Uterus (tissue), 2 donors: Measurements from ENCODE around the gene CCDC93.

Source experiments
- POLR2A ChIP-seq, 2 donors: fragments of 450-650 bp; IDR thresholded peaks; one replicate each; pipeline ENCODE4 v1.6.1; 2016; ENCODE audit warnings: antibody characterized with exemption in 2 of 2, mild to moderate bottlenecking in 1 of 2, moderate library complexity in 1 of 2
- TF ChIP-seq, protein P1 (sequence below), 4 experiments: fragments of 200-600 bp in 2 of 4; fragments of 450-650 bp in 2 of 4; sonication (generic) in 2 of 4; IDR thresholded peaks; one replicate each; pipeline ENCODE4 v1.5.1; 2016 to 2019; ENCODE audit warnings: antibody characterized with exemption in 4 of 4, mild to moderate bottlenecking in 2 of 4, moderate library complexity in 1 of 4

- TF ChIP-seq, protein P1, sequence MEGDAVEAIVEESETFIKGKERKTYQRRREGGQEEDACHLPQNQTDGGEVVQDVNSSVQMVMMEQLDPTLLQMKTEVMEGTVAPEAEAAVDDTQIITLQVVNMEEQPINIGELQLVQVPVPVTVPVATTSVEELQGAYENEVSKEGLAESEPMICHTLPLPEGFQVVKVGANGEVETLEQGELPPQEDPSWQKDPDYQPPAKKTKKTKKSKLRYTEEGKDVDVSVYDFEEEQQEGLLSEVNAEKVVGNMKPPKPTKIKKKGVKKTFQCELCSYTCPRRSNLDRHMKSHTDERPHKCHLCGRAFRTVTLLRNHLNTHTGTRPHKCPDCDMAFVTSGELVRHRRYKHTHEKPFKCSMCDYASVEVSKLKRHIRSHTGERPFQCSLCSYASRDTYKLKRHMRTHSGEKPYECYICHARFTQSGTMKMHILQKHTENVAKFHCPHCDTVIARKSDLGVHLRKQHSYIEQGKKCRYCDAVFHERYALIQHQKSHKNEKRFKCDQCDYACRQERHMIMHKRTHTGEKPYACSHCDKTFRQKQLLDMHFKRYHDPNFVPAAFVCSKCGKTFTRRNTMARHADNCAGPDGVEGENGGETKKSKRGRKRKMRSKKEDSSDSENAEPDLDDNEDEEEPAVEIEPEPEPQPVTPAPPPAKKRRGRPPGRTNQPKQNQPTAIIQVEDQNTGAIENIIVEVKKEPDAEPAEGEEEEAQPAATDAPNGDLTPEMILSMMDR (IDR thresholded peaks at IDR 0.05): no peak
- TF ChIP-seq POLR2A (IDR thresholded peaks at IDR 0.05): no peak
These were observed 26.7 kb downstream of the CCDC93 start for GRCh38 chr2:117987121-117987520.
